ENCODE data around the gene ICAM1.
A peak's percentile ranks its signal among the peaks of the same experiment; 100 is the strongest.

ICAM1 gene

DNA sequence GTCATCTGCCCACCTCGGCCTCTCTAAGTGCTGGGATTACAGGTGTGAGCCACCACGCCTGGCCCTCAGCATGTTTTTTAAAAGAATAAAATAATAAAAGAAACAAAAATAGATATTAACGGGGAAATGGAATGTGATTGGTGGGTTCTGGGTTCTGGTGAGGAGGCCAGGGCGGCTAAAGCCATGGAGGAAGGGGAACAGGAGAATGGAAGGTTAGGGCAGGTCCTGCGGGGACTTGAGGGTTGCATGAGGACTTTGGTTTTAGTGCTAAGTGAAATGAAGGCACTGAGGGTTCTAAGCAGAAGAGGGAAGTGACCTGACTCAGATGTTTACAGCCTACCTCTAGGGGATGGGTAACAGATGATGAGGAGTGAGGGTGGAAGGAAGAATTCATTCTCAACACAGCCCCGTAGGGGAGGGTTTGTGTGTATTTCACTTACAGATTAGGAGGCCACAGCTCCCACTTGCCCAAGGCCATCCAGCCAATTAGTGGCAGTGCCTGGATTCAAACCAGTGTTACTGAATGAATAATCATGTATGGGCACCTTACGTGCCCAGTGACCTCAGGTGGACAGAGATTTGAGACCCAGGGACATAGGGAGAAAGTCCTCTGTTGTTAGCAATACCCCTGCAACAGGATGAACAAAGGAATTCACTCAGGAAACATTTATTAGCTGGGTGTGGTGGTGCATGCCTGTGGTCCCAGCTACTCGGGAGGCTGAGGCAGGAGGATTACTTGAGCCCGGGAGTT, 25.6 kb upstream of the ICAM1 start:
- no peak for DNase-seq

DNA sequence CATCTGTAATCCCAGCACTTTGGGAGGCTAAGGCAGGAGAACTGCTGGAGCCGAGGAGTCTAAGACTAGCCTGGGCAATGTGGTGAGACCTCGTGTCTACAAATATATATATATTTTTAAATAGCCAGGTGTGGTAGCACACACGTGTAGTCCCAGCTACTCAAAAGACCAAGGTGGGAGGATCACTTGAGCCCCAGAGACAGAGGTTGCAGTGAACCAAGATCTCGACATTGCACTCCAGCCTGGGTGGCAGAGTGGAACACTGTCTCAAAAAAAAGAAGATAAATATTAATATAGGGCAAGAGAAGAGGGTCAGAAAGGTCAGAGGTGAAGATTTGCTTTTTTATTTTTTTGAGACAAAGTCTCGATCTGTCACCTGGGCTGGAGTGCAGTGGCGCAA, 24.4 kb upstream of the ICAM1 start:
- DNase-seq: no peak

DNA sequence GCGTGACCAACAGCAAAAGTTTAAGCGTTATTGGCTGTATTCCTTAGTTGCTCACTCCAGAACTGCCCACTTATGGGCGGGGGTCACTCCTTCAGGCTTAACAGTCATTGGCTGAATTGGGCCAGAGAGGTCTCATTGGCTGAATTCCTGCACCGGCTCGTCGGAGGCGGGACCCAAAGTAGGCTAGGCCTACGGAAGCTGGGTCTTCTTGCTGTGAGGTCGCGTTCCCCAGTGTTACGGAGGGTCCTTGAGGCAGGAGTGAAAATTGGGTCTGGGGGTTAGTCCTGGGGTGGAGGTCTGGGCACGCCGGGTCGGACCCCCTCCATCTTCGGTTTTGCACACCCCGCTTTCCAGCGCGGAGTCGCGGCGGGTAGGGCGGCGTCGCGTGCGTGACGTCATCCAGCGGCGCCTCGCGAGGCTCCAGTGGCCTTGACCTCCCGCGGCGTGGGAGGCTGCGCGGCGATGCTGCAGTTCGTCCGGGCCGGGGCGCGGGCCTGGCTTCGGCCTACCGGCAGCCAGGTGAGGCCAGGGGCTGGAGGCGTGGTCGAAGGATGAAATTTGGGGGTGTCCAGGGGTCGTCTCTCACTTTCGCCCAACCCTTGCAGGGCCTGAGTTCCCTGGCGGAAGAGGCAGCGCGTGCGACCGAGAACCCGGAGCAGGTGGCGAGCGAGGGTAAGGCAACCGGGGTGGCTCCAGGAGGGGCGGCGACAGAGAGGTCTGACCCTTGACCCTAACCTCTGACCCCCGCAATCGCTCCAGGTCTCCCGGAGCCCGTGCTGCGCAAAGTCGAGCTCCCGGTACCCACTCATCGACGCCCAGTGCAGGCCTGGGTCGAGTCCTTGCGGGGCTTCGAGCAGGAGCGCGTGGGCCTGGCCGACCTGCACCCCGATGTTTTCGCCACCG, 18.9 kb upstream of the ICAM1 start, which contains the start of gene MRPL4:
Gene MRPL4, plus strand, starts transcription at position 423 of the 903 bp plus-strand sequence. Its CDS starts 40 bp downstream, at position 463.
- peak; percentile 96 for DNase-seq

DNA sequence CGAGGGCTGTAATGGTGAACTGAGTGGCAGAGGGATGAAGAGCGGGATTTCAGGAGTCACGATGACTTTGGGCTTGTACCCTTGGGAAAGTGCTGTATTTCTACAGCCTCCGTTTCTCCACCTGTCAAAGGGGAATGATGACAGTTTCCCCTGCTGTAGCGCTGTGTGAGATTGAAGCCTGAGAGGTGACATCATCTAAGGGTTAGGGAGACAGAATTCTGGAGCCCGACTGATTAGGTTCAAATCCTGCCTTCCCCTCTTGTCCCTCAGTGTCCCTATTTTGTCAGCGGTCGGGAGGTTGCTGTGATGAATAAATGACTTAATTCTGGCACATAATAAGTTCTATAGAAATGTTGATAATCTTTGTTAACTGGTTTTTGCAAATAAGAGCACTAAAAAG, 18.2 kb upstream of the ICAM1 start:
- no peak for DNase-seq

DNA sequence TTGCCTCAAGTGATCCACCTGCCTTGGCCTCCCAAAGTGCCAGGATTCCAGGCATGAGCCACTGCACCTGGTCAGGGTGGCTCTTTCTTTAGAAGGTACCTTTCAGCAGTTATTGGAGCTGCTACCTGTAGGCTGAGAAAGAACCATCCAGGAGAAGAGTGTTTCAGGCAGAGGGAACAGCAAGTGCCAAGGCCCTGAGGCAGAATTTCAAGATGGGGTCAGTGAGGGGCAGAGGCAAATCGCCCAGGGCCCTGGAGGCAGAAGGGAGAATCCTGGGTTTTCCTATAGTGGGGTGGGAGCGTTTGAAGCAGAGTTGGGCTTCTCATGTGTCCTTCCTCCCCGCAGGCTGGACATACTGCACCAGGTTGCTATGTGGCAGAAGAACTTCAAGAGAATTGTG, 16.7 kb upstream of the ICAM1 start:
- no peak for DNase-seq

DNA sequence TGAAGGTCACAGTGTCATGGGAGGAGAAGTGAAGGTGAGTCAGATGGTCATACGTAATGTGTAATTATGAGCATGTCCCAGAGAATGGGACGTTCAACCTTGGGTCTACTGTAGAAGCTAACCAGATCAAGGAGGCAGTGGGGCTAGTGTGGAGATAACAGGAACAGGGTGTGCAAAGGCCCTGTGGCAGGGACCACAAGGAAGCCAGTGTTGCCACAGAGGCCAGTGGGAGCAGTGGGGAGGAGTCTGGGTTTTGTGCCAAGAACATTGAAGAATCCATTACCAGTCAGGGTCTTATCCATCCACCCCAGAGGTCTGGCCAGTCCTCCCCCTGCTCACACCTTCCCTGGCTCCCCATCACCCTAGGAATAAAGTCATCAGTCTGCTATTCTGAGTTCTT, 15.6 kb upstream of the ICAM1 start:
- DNase-seq: no peak

DNA sequence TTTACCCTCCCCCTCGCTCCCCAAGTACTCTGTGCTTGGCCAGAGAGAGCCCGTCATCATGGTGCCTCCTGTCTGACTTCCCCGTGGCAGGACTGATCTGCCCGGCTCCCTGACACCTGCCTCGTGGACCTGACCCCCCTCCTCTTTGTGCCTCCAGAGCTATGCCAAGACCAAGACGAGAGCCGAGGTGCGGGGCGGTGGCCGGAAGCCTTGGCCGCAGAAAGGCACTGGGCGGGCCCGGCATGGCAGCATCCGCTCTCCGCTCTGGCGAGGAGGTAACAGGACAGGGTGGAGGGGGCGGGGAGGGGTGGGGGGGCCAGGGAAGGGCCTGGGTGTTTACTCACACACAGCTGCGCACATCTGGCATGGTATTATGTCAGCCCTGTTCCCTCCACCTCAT, 14.4 kb upstream of the ICAM1 start:
- DNase-seq: no peak

DNA sequence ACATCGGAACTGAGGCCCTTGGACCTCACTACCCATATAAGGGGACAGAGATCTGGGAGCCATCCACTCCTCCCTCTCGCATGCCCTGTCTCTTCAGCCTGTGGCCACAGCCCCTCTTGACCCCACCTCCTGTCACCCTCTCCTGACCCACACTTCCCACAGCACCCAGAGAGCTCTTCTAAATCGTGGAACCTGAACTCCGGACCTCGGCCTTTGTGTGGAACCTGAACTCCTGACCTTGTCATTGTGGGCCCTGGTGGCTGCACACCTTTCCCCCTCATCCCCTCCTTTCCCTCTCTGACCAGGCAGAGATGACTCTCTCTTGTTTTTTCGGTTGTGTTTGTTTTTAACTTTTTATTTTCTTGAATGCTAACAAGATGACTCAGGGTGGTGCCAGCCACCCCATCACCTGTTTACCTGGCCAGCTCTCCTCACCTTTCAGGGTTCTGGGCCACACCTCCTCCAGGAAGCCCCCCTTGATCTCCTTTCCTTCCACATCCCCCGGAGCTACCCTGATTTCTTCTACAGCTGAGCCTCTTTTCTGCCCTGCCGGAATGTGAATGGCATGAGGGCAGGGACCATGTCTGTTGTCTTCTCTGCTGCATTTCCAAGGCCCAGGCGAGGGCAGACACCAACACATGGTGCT, 13.8 kb upstream of the ICAM1 start:
- no peak for DNase-seq

DNA sequence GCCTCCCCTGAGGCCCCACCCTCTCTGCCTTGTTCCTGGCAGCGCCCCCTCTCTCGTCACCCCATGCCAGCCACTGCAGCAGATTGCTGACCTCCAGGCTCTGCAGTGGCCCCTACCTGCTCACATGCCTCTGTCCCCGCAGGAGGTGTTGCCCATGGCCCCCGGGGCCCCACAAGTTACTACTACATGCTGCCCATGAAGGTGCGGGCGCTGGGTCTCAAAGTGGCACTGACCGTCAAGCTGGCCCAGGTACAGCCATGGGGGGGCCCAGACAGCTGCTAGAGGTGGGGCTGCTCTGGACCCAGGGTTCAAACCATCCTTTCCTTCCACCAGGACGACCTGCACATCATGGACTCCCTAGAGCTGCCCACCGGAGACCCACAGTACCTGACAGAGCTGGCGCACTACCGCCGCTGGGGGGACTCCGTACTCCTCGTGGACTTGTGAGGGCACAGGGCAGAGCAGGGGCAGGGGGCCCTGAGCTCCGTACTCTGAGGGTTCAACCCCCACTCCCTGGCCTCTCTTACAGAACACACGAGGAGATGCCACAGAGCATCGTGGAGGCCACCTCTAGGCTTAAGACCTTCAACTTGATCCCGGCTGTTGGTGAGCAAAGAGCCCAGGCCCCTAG, 12.7 kb upstream of the ICAM1 start:
- DNase-seq: no peak

DNA sequence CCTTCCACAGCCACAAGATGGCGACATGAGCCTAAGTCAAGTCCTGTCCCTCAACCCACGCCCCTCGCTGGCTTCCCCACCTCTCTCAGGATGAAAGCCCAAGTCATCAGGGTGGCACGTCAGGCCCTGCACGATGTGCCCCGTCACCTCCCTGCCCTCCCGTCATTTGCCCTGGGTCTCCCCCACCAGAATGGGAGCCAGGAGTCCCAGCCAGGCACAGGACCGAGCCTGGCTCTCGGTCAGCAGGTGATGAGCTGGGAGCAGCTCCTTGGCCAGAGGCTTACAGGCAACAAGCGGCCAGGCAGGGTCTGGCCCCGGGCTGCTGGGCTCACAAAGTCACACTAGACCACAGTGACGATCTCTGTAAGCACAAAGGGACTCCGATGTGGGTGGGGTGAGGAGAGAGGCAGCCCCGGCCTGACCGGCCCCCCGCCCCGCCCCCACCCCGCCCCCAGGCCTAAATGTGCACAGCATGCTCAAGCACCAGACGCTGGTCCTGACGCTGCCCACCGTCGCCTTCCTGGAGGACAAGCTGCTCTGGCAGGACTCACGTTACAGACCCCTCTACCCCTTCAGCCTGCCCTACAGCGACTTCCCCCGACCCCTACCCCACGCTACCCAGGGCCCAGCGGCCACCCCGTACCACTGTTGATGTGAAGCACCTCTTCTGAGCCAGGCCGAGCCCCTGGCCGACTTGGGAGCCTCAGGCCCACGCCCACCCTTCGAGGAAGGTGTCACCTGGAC, 11.6 kb upstream of the ICAM1 start:
- peak; percentile 39 to 83 for DNase-seq

DNA sequence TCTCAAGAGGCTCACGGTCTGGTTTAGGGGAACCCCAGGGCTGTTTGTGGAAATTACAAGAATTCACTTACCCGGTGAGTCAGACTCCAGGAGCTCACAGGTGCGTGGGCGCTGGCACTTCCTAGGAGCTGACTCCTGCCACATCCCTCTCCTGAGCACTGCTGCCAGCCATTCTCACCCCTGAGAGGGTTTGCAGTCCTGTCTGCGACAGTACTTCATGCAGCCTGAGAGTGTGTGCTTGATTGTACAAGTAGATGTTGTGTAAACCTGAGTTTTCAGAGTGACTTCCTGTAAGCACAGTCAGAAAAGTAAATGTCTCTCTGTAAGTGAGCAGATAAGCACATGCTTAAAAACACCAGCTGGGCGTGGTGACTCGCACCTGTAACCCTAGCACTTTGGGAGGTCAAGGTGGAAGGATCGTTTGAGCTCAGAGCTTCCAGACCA, 10.8 kb upstream of the ICAM1 start:
- DNase-seq: no peak

DNA sequence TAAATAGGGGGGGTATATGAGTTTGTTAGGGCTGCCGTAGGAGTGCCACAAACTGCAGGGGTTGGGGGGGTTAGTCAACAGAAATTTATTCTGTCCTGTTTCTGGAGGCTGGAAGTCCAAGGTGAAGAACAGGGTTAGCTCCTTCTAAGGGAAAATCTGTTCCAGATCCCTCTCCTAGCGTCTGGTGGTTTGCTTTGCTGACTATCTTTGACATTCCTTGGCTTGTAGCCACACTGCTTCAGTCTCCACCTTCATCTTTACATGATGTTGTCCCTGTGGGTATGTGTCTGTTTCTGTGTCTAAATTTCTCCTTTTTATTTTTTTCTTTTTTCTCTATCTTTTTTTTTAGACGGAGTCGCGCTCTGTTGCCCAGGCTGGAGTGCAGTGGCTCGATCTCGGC, 8.1 kb upstream of the ICAM1 start:
- DNase-seq: no peak

DNA sequence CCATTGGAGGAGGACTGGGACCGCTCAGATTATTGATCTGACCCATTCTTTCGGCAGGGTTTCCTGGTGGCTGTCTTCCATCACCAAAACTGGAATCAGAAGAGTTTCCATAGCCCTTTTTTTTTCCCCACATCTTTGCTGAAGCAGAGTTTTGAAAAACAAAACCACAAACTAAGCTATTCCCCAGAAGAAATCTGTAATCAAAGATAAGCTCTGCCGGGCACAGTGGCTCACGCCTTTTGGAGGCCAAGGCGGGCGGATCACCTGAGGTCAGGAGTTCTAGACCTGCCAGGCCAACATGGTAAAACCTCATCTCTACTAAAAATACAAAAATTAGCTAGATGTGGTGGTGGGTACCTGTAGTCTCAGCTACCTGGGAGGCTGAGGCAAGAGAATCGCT, 4.2 kb upstream of the ICAM1 start:
- no peak for DNase-seq

DNA sequence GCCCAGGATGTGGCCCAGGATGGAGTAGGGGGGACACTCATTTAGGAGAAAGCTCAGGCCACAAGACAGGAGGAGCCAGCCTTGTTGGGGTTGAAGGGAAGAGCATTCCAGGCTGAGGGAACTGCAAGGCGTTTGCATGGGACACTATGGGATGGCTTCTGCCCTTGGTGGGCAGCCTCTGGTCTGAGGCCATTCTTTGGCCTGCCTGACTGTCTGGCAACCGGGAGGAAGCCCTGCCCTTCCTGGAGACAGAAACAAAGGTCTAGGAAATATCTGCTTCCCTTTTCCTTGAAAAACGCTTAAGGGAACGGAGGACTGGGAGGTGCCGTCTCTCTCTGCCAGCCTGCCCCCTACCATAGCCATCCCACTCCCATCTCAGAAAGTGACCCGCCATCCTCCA, 2.8 kb upstream of the ICAM1 start:
- DNase-seq: no peak

DNA sequence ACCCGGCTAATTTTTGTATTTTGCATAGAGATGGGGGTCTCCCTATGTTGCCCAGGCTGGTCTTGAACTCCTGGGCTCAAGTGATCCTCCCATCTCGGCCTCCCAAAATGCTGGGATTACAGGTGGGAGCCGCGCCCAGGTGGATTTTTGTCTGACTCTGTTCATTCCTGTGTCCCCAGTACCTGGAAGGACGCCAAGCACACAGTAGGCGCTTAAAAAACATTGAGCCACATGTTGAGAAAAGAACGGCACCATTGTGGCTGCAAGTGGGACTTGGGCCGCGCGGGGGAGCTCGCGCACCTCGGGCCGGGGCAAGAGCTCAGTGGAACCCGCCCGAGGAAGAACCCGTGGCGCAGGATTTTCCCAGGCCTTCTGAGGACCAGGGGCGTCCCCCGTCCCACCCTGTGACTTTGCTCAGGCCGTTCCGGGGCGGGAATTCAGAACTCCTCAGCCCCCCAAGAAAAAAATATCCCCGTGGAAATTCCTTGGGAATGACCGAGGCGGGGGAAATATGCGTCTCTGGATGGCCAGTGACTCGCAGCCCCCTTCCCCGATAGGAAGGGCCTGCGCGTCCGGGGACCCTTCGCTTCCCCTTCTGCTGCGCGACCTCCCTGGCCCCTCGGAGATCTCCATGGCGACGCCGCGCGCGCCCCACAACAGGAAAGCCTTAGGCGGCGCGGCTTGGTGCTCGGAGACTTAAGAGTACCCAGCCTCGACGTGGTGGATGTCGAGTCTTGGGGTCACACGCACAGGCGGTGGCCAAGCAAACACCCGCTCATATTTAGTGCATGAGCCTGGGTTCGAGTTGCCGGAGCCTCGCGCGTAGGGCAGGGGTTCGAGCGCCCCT, 1.4 kb upstream of the ICAM1 start:
- peak in 1 of 2 experiments; percentile 69 for DNase-seq

DNA sequence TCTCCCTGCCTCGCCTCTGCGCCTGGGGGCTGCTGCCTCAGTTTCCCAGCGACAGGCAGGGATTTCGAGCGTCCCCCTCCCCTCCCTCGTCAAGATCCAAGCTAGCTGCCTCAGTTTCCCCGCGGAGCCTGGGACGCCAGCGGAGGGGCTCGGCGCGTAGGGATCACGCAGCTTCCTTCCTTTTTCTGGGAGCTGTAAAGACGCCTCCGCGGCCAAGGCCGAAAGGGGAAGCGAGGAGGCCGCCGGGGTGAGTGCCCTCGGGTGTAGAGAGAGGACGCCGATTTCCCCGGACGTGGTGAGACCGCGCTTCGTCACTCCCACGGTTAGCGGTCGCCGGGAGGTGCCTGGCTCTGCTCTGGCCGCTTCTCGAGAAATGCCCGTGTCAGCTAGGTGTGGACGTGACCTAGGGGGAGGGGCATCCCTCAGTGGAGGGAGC, 722 bp upstream of the ICAM1 start:
- DNase-seq: no peak

DNA sequence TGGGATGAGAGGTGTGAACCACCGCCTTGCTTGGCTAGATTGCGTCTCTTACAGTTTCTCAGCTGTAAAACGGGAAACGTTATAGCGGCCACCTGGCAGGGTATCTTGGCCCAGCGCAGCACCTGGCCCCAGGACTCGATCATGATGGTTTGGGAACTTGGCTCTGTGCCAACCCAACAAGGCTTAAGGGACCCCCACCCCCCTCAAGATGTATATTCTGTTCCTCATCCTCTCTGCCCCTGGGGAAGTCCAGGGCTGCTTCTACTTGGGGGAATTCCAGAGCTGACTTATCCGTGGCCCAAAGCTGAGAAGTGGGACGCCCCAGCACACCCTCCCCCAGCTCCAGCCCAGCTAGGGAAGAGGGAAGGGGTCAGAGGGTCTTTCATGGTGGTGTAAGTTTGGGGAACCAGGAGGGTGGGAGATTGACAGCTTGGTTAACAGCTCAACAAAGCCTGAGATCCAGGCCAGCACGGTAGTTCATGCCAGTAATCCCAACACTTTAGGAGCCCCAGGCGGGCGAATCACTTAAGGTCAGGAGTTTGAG, 695 bp downstream of the ICAM1 start:
- no peak for DNase-seq

DNA sequence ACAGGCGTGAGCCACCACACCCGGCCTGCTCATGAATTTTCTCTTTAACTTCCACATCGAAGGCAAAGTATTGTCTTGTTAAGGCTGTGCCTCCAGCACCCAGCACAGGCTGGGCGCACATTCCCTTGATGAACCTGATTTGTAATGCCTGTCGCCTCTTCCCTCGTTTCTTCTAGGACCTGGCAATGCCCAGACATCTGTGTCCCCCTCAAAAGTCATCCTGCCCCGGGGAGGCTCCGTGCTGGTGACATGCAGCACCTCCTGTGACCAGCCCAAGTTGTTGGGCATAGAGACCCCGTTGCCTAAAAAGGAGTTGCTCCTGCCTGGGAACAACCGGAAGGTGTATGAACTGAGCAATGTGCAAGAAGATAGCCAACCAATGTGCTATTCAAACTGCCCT, 3.7 kb downstream of the ICAM1 start:
- DNase-seq: no peak

DNA sequence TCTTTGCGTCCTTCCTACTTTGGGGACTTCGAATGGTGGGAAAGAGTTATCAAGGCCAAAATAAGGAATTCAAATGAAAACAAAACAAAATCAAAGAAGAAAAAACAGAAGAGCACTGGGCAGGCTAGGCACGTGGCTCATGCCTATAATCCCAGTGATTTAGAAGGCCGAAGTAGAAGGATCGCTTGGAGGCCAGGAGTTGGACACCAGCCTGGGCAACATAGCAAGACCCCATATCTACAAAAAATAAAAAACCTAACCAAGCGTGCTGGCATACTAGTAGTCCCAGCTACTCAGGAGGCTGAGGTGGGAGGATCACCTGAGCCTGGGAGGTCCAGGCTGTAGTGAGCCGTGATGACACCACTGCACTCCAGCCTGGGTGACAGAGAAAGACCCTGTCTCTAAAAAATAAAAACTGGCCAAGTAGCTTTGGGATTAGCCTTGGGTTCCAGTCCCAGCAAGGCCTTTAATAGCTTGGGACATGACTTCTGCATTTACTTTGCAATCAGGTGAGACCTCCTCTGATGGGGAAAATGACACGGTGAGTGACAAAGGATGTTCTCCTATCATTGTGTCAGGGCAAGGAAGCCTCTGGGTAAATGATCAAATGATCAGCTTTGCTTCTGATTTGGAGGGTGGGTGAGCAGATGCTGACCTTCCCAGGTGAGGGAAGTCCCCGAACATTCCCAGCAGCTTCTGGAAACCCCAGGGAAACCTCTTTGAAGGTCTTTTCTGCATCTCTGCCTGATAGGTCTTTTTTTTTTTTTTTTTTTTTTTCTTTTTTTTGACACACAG, 7.1 kb downstream of the ICAM1 start:
- no peak for DNase-seq

DNA sequence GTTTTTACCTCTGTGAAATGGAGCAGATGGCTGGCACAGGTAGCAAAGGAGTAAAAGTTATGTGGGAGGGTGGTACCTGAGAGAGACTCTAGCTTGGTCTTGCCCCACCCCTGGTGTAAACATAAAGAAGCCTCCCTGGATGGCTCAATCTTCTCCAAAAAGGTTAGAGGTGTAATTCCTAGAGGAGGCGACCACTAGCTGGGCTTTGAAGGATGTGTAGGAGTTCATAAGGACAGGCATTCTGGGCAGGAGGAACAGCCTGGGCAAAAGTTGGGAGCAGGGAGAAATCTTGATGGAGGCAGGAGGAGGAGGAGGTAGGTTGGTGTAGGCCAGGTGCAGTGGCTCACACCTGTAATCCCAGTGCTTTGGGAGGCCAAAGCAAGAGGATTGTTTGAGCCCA, 8.0 kb downstream of the ICAM1 start:
- no peak for DNase-seq
